Measurements from ENCODE around the gene RAB11A.
"Not testable (repeated sequence)": the region's sequence is repeated elsewhere in the genome, so short reads cannot be mapped to it uniquely, and the experiment has no call there.

The RAB11A gene

GRCh38 chr15:65845826-65846519, 23.3 kb upstream of the RAB11A start:
- no peak for DNase-seq (ENCODE audit: low read depth)

- DNase-seq (ENCODE audit: low read depth) = no peak
Measured at GRCh38 chr15:65847989-65848388, 21.3 kb upstream of the RAB11A start.

GRCh38 chr15:65851981-65852380, 17.3 kb upstream of the RAB11A start:
- no peak for DNase-seq (ENCODE audit: low read depth)

- DNase-seq (ENCODE audit: low read depth) = peak; percentile 64
Measured at GRCh38 chr15:65856821-65857455, 12.4 kb upstream of the RAB11A start.

GRCh38 chr15:65857718-65858402, 11.4 kb upstream of the RAB11A start:
- DNase-seq (ENCODE audit: low read depth) = no peak

GRCh38 chr15:65862682-65863081, 6.6 kb upstream of the RAB11A start:
- DNase-seq (ENCODE audit: low read depth) = peak; percentile 9

- no peak for DNase-seq (ENCODE audit: low read depth)
Measured at GRCh38 chr15:65863106-65863505, 6.2 kb upstream of the RAB11A start.

- DNase-seq (ENCODE audit: low read depth) = no peak
Measured at GRCh38 chr15:65867244-65867643, 2.0 kb upstream of the RAB11A start.

GRCh38 chr15:65867933-65868332, 1.4 kb upstream of the RAB11A start:
- DNase-seq (ENCODE audit: low read depth) = not testable (repeated sequence)

- no peak for DNase-seq (ENCODE audit: low read depth)
Measured at GRCh38 chr15:65868546-65869125, 655 bp upstream of the RAB11A start.

GRCh38 chr15:65869954-65870871, 922 bp downstream of the RAB11A start:
- no peak for DNase-seq (ENCODE audit: low read depth)

- DNase-seq (ENCODE audit: low read depth) = no peak
Measured at GRCh38 chr15:65870889-65871533, 1.7 kb downstream of the RAB11A start.

GRCh38 chr15:65871886-65872285, 2.6 kb downstream of the RAB11A start:
- not testable (repeated sequence) for DNase-seq (ENCODE audit: low read depth)

- not testable (repeated sequence) for DNase-seq (ENCODE audit: low read depth)
Measured at GRCh38 chr15:65872596-65872995, 3.3 kb downstream of the RAB11A start.

- no peak for DNase-seq (ENCODE audit: low read depth)
Measured at GRCh38 chr15:65873256-65873655, 4.0 kb downstream of the RAB11A start.

- DNase-seq (ENCODE audit: low read depth) = no peak
Measured at GRCh38 chr15:65875458-65875857, 6.2 kb downstream of the RAB11A start.

- DNase-seq (ENCODE audit: low read depth) = no peak
Measured at GRCh38 chr15:65877749-65878148, 8.5 kb downstream of the RAB11A start.

- DNase-seq (ENCODE audit: low read depth) = no peak
Measured at GRCh38 chr15:65881766-65882434, 12.6 kb downstream of the RAB11A start.

- no peak for DNase-seq (ENCODE audit: low read depth)
Measured at GRCh38 chr15:65883571-65883970, 14.3 kb downstream of the RAB11A start.

- DNase-seq (ENCODE audit: low read depth) = no peak
Measured at GRCh38 chr15:65884511-65884910, 15.2 kb downstream of the RAB11A start.
